Mesothelial cell of epicardium (in vitro differentiated cells): ENCODE data around the gene CFAP161. TPM values are rescaled to one million over a fixed set of nuclear protein-coding genes. Genes with fewer than 3 reads are reported as not detected.
"Not testable (repeated sequence)": the region's sequence is repeated elsewhere in the genome, so short reads cannot be mapped to it uniquely, and the experiment has no call there.

ENCODE experiments used
- DNase-seq, 2 experiments: peaks; one replicate each; pipeline ENCODE4 v3.0.0; 2021; ENCODE audit warnings: low spot score in 2 of 2; ENCODE audit not compliant: unreplicated experiment in 2 of 2
- H3K27ac Mint-ChIP-seq: 2 replicates; pipeline ENCODE4 v1.8.0; 2021; ENCODE audit warnings: mixed read lengths
- H3K27me3 Mint-ChIP-seq: 2 replicates; pipeline ENCODE4 v1.8.0; 2021; ENCODE audit warnings: low read depth, mixed read lengths
- H3K36me3 Mint-ChIP-seq: 2 replicates; pipeline ENCODE4 v1.8.0; 2021; ENCODE audit warnings: mixed read lengths
- H3K4me1 Mint-ChIP-seq: 2 replicates; pipeline ENCODE4 v1.8.0; 2021; ENCODE audit warnings: mixed read lengths
- H3K4me3 Mint-ChIP-seq: 2 replicates; pipeline ENCODE4 v1.8.0; 2021; ENCODE audit warnings: mild to moderate bottlenecking, moderate library complexity, mixed read lengths
- H3K9me3 Mint-ChIP-seq: 2 replicates; pipeline ENCODE4 v1.8.0; 2021; ENCODE audit warnings: mixed read lengths
- CTCF ChIP-seq: fragments of 200-600 bp; sonication (generic); IDR thresholded peaks from one replicate; pipeline ENCODE4 v1.5.0; 2021; ENCODE audit warnings: antibody characterized with exemption; ENCODE audit not compliant: unreplicated experiment
- total RNA-seq: library from RNA; stranded (reverse); gene quantifications from 3 replicates; pipeline ENCODE4 v1.2.1, GENCODE V29; 2021

CFAP161 gene
- total RNA-seq, 1 donor from 2014 or later: not detected

GRCh38 chr15:81157939-81158223 is 23.8 kb downstream of the CFAP161 start:
- peaks cover 14% of the 10 kb centered on the region for H3K4me1 Mint-ChIP-seq
- no peaks in the 10 kb centered on the region for H3K36me3 Mint-ChIP-seq
- TF ChIP-seq CTCF: no peak
- H3K4me3 Mint-ChIP-seq: no peak overlapping the region
- no peaks in the 10 kb centered on the region for H3K9me3 Mint-ChIP-seq
- DNase-seq: no peak
- no peak overlapping the region for H3K27ac Mint-ChIP-seq
- H3K27me3 Mint-ChIP-seq: peaks cover 15% of the 10 kb centered on the region

GRCh38 chr15:81158561-81158960 is 24.5 kb downstream of the CFAP161 start:
- H3K36me3 Mint-ChIP-seq, H3K27ac Mint-ChIP-seq, DNase-seq, H3K9me3 Mint-ChIP-seq, H3K4me3 Mint-ChIP-seq: not testable (repeated sequence)
- Mint-ChIP-seq H3K4me1 (peaks cover 14% of the 10 kb centered on the region), H3K27me3 (peaks cover 13% of the 10 kb centered on the region)

GRCh38 chr15:81160312-81161159 is 26.5 kb downstream of the CFAP161 start:
- peak in 1 of 2 experiments; percentile 48 for DNase-seq
- H3K27ac Mint-ChIP-seq: peak overlapping the region; percentile 52

GRCh38 chr15:81161160-81161673 is 27.1 kb downstream of the CFAP161 start:
- no peak for TF ChIP-seq CTCF
- no peak overlapping the region for H3K4me3 Mint-ChIP-seq
- DNase-seq: no peak
- H3K27me3 Mint-ChIP-seq: peaks cover 13% of the 10 kb centered on the region
- H3K4me1 Mint-ChIP-seq: peaks cover 22% of the 10 kb centered on the region
- H3K27ac Mint-ChIP-seq: peak overlapping the region; percentile 52
- H3K36me3 Mint-ChIP-seq: no peaks in the 10 kb centered on the region
- no peaks in the 10 kb centered on the region for H3K9me3 Mint-ChIP-seq

More at GRCh38 chr15:81160312-81161159, 26.5 kb downstream of the CFAP161 start:
- H3K9me3 Mint-ChIP-seq: no peaks in the 10 kb centered on the region
- peaks cover 13% of the 10 kb centered on the region for H3K27me3 Mint-ChIP-seq
- H3K4me1 Mint-ChIP-seq: peaks cover 22% of the 10 kb centered on the region
- no peak overlapping the region for H3K4me3 Mint-ChIP-seq
- TF ChIP-seq CTCF: no peak
- H3K36me3 Mint-ChIP-seq: no peaks in the 10 kb centered on the region

GRCh38 chr15:81161851-81162250 is 27.8 kb downstream of the CFAP161 start:
- DNase-seq: no peak
- TF ChIP-seq CTCF: no peak
- no peaks in the 10 kb centered on the region for H3K9me3 Mint-ChIP-seq
- H3K36me3 Mint-ChIP-seq: no peaks in the 10 kb centered on the region
- H3K27ac Mint-ChIP-seq: no peak overlapping the region
- H3K4me1 Mint-ChIP-seq: peaks cover 27% of the 10 kb centered on the region
- H3K4me3 Mint-ChIP-seq: no peak overlapping the region
- peaks cover 13% of the 10 kb centered on the region for H3K27me3 Mint-ChIP-seq

- TF ChIP-seq CTCF: no peak
These were observed 30.1 kb downstream of the CFAP161 start for GRCh38 chr15:81163961-81164800.

More at GRCh38 chr15:81163961-81164800, 30.1 kb downstream of the CFAP161 start:
- H3K4me1 Mint-ChIP-seq: peaks cover 27% of the 10 kb centered on the region
- H3K4me3 Mint-ChIP-seq: no peak overlapping the region
- H3K9me3 Mint-ChIP-seq: no peaks in the 10 kb centered on the region
- peaks cover 19% of the 10 kb centered on the region for H3K27me3 Mint-ChIP-seq
- no peaks in the 10 kb centered on the region for H3K36me3 Mint-ChIP-seq
- DNase-seq: no peak
- no peak overlapping the region for H3K27ac Mint-ChIP-seq
